K562 treated with DMSO at 1 percent for 12 hours (cell line): ENCODE results near the gene SPHK2. TPM values are rescaled to one million over a fixed set of nuclear protein-coding genes. Genes with fewer than 3 reads are reported as not detected.

ENCODE experiments used
- total RNA-seq: library from RNA; unstranded; fragments of 300-600 nt; gene quantifications from 2 replicates; pipeline ENCODE4 v1.2.3, GENCODE V29; 2022; ENCODE audit not compliant: insufficient read depth

SPHK2 gene, protein sequence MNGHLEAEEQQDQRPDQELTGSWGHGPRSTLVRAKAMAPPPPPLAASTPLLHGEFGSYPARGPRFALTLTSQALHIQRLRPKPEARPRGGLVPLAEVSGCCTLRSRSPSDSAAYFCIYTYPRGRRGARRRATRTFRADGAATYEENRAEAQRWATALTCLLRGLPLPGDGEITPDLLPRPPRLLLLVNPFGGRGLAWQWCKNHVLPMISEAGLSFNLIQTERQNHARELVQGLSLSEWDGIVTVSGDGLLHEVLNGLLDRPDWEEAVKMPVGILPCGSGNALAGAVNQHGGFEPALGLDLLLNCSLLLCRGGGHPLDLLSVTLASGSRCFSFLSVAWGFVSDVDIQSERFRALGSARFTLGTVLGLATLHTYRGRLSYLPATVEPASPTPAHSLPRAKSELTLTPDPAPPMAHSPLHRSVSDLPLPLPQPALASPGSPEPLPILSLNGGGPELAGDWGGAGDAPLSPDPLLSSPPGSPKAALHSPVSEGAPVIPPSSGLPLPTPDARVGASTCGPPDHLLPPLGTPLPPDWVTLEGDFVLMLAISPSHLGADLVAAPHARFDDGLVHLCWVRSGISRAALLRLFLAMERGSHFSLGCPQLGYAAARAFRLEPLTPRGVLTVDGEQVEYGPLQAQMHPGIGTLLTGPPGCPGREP
- 7.6 and 8.2 TPM in 2 replicates for total RNA-seq

DNA sequence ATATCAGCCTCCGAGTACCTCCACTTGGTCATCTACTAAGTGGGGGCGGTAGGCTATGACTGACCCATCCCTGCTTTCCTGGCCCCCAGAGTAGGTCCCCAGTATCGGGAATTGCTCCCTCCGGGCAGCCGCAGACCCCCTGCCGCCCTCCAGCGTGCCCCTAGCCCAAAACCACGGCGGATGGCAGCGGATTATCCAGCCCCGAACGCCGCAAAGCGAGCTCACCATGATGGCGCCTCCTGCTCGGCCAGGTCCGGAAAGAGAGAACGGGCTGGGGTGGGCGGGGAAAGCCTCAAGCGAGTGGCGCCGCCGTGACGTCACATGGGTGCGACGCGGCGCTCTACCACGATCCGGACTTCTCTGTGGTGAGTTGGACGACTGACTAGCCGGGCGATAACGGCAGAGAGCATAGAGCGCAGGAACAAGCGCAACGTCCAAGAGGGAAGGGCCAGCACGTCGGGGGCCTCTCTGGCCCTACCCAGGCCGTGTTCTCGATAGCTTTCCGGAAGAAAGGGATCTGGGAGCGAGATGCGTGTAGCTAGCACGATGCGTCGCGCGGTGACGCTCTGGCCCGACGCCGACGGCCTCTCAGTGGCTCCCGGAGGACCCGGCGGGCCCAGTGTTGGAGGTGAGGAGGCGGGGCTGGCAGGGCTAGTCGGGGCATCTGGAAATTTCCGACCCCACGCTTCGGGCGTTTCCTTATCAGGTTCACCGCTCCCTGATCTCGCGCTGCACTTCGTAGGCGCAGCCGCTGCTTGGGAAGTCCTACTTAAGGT, at the start of gene SPHK2, which contains the start of gene RPL18:
Gene SPHK2 (plus strand): TSS at position 591 of the 776 bp plus-strand sequence. CDS start 1,009 bp downstream, outside the sequence.
Gene RPL18 (minus strand): TSS at position 263 of the 776 bp plus-strand sequence. CDS start 35 bp downstream, at position 228.

DNA sequence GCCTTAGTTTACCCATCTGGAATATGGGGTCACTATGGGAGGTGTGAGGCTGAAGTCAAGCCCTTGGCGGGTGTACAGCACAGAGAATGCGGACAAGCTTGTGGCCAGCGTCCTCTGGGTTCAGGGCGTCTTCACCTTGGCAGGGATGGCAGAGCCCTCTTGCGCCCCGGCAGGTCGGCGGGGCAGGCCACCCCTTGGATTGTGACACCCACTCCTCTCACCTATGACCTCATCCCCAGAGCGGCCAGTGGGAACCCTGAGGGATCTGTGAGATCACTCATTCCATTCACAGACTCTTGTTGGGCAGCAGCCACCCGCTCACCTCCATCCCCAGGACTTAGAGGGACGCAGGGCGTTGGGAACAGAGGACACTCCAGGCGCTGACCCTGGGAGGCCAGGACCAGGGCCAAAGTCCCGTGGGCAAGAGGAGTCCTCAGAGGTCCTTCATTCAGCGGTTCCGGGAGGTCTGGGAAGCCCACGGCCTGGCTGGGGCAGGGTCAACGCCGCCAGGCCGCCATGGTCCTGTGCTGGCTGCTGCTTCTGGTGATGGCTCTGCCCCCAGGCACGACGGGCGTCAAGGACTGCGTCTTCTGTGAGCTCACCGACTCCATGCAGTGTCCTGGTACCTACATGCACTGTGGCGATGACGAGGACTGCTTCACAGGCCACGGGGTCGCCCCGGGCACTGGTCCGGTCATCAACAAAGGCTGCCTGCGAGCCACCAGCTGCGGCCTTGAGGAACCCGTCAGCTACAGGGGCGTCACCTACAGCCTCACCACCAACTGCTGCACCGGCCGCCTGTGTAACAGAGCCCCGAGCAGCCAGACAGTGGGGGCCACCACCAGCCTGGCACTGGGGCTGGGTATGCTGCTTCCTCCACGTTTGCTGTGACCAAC, 12.6 kb upstream of the SPHK2 start, which contains the start of gene SPACA4:
Gene SPACA4 (plus strand): TSS at position 280 of the 896 bp plus-strand sequence. CDS start 237 bp downstream, at position 517.

DNA sequence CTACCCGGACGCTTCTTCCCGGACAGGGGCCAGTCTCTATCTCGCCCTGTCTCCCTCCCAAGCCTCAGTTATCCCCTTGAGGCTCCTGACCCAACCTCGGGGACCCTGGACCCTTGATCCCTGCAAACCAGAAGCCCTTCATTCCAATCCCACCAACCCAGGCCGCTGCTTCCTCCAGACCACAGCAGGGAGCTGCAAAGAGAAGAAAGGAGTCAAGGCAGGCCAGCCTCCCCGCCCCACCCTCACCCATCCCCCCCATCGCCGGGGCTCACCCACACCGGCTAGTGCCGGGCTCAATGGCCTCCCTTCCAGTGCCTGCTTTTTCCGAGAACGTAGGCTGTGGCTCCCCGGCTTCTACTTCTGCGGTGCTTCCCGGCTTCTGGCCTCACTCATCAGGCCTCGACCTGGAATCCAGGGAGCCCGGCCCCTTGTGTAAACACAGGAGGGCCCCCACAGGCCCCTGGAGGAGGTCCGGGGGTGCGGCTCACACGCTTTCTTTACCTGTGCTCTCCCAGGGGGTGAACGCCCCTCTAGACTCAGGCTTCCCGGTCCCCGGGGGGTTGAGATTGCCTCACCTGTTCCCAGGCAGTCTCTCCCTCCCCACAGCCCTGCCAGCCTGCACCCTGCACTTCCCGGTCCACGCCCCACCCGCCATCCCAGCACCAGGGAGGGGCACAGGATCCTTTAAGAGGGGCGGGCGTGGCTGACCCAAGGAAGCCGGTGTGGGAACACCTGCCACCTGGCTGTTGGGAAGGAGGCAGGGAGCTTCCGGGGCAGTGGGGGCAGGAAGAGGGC, 4.7 kb upstream of the SPHK2 start, which contains the start of gene FAM83E:
Gene FAM83E (minus strand): TSS at position 641 of the 795 bp plus-strand sequence. CDS start 1,704 bp downstream, outside the sequence.

DNA sequence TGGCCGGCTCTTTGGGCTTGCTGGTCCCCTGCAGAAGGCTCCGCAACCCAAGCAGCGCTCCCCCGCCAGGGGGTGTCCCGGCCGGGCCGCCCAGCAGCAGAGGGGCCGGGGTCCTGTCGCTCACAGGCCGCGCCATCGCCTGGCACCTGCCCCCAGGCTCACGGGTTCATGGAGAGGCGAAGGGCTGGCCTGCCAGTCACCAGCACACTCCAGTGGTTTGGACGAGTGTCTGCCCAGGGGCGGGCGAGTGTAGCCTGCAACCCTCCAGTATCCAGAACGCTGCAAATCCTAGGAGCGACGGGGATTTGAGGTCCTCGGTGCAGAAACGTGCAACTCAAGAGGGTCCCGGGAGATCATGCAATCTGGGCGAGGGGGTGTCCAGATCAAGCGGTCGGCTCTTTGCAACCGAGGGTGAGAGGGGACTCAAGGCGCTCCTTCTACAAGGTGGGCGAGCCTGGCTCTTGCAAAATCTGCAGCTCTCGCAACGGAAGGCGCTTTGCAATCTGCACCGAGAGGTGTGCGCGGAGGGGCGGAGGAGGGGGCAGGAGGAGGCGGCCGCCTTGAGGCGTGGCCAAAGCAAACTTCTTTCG, 17.6 kb downstream of the SPHK2 start, which contains the start of gene DBP:
Gene DBP (minus strand): TSS at position 521 of the 590 bp plus-strand sequence. CDS start 385 bp downstream, at position 136.

DNA sequence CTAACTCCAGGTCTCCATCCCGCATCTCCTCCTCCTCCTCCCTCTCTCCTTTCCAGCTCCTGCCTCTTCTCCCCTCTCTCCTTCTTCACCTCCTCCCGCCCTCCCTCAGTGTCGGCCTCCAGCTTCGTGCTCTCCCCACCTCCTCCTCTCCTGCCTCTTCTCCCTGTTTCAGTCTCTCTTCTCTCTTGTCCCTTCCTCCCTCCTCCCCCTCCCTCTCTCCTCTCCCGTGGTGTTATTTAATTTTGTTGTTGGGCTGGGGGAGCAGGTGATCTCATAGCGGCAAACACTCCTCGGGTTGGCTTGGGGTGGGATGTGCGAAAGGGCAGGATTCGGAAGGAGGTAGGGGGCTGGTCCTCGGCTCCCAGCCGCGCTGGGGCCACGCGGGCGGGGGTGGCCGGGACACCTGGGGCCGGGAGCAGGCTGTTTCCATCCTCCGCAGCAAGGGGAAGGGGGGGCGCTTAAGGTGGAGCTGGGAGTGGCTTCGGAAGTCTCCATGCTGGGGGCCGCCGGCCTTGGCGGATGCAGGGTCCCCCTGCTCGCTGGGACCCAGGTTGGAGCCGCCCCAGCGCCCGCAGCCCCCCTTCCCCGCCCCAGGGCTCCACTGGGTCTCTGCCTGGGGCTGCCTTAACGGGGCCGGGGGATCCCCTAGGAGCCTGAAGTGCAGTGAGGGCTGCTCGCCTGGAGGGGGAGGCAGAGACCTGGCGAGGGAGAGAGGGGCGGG, 26.9 kb downstream of the SPHK2 start, which contains the start of gene CA11:
Gene CA11 (minus strand): TSS at position 187 of the 721 bp plus-strand sequence. CDS start 555 bp downstream, outside the sequence.

DNA sequence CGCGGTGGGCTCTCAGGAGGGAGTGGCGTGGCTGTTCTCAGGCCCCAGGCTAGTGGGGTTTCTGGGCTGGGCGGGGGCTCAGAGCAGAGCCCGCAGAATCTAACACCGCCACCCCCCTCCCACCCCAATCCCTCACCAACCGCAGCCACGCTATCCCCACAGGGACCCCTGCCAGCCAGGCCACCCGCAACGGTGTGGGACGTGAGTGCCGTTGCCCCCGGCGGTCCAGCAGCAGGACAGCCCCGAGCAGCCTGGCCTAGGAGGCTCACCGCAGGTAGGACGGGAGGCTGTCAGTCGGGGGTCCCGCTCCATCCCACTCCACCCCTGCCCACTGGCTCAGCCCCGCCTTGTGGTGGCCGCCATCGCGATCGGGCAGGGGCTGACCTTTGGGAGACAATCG, 53.7 kb downstream of the SPHK2 start, which contains the start of gene NTN5:
Gene NTN5 (minus strand): TSS at position 24 of the 400 bp plus-strand sequence. CDS start 2,031 bp downstream, outside the sequence.

Other genes with a start within 250 kb of the SPHK2 start
- 162 and 237 TPM in 2 replicates for gene KDELR1, start 228.0 kb upstream of the SPHK2 start, total RNA-seq
- gene GRIN2D, start 225.8 kb upstream of the SPHK2 start, total RNA-seq: 11.8 and 27.2 TPM in 2 replicates
- gene GRWD1, start 173.5 kb upstream of the SPHK2 start, total RNA-seq: 12.5 and 27.2 TPM in 2 replicates
- gene KCNJ14, start 163.9 kb upstream of the SPHK2 start, total RNA-seq: 2.3 and 2.4 TPM in 2 replicates
- 56.5 and 72.5 TPM in 2 replicates for gene CYTH2, start 150.1 kb upstream of the SPHK2 start, total RNA-seq
- 8.5 and 9.9 TPM in 2 replicates for gene LMTK3, start 107.7 kb upstream of the SPHK2 start, total RNA-seq
- 1.0 and 2.0 TPM in 2 replicates for gene SULT2B1, start 67.3 kb upstream of the SPHK2 start, total RNA-seq
- gene SPACA4, start 12.8 kb upstream of the SPHK2 start, total RNA-seq: not detected in 2 replicates
- 1.2 TPM in 1 of 2 replicates, not detected in the other for gene FAM83E, start 4.4 kb upstream of the SPHK2 start, total RNA-seq
- 5,080 and 6,810 TPM in 2 replicates for gene RPL18, start 328 bp upstream of the SPHK2 start, total RNA-seq
- gene DBP, start 17.9 kb downstream of the SPHK2 start, total RNA-seq: 17.4 and 19.1 TPM in 2 replicates
- 14.8 and 24.9 TPM in 2 replicates for gene CA11, start 26.7 kb downstream of the SPHK2 start, total RNA-seq
- gene NTN5, start 53.5 kb downstream of the SPHK2 start, total RNA-seq: 0.96 and 0.98 TPM in 2 replicates
- gene FUT2, start 76.5 kb downstream of the SPHK2 start, total RNA-seq: 0.23 TPM in 1 of 2 replicates, not detected in the other
- 0.63 and 0.79 TPM in 2 replicates for gene MAMSTR, start 100.2 kb downstream of the SPHK2 start, total RNA-seq
- 8.6 and 9.0 TPM in 2 replicates for gene RASIP1, start 121.1 kb downstream of the SPHK2 start, total RNA-seq
- gene IZUMO1, start 127.4 kb downstream of the SPHK2 start, total RNA-seq: 0.42 and 0.94 TPM in 2 replicates
- 3.7 and 11.7 TPM in 2 replicates for gene FUT1, start 133.1 kb downstream of the SPHK2 start, total RNA-seq
- gene FGF21, start 136.0 kb downstream of the SPHK2 start, total RNA-seq: not detected in 2 replicates
- gene BCAT2, start 191.5 kb downstream of the SPHK2 start, total RNA-seq: 67.2 and 83.7 TPM in 2 replicates
- 0.88 and 0.99 TPM in 2 replicates for gene HSD17B14, start 217.0 kb downstream of the SPHK2 start, total RNA-seq
- gene PLEKHA4, start 249.1 kb downstream of the SPHK2 start, total RNA-seq: 29.6 and 35.9 TPM in 2 replicates